Coronary artery (tissue), 2 donors: ENCODE measurements around the gene GM2A.

Experiments
- DNase-seq: peaks from one replicate; pipeline ENCODE4 v3.0.0-alpha.2; 2017; ENCODE audit warnings: low spot score
- H3K27ac ChIP-seq, 2 donors: fragments of 200-600 bp; sonication (generic); one replicate each; pipeline ENCODE4 v1.5.1; 2016 to 2019
- H3K4me3 ChIP-seq: fragments of 200-600 bp; sonication (generic); 2 replicates; pipeline ENCODE4 v1.5.1; 2016; ENCODE audit warnings: mild to moderate bottlenecking, moderate library complexity
- TF ChIP-seq, protein P1 (sequence below): fragments of 200-600 bp; sonication (generic); IDR thresholded peaks from one replicate; pipeline ENCODE4 v1.5.1; 2019; ENCODE audit warnings: antibody characterized with exemption

The GM2A gene

GRCh38 chr5:151317871-151318270 is 64.9 kb downstream of the GM2A start:
- Histone ChIP-seq H3K4me3 (no peak overlapping the region), H3K27ac (no peak overlapping the region)
- TF ChIP-seq, protein P1, sequence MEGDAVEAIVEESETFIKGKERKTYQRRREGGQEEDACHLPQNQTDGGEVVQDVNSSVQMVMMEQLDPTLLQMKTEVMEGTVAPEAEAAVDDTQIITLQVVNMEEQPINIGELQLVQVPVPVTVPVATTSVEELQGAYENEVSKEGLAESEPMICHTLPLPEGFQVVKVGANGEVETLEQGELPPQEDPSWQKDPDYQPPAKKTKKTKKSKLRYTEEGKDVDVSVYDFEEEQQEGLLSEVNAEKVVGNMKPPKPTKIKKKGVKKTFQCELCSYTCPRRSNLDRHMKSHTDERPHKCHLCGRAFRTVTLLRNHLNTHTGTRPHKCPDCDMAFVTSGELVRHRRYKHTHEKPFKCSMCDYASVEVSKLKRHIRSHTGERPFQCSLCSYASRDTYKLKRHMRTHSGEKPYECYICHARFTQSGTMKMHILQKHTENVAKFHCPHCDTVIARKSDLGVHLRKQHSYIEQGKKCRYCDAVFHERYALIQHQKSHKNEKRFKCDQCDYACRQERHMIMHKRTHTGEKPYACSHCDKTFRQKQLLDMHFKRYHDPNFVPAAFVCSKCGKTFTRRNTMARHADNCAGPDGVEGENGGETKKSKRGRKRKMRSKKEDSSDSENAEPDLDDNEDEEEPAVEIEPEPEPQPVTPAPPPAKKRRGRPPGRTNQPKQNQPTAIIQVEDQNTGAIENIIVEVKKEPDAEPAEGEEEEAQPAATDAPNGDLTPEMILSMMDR, result no peak
- DNase-seq, result no peak

- no peak for DNase-seq
- TF ChIP-seq, protein P1, result no peak
- H3K27ac ChIP-seq, result no peak overlapping the region
- H3K4me3 ChIP-seq, result no peak overlapping the region
Observed at GRCh38 chr5:151318850-151319732, 66.1 kb downstream of the GM2A start.
